NT2/D1 (cell line): ENCODE data around the gene ODC1.

Experiments used
- YY1 ChIP-seq: IDR thresholded peaks from 2 replicates; pipeline ENCODE4 v1.6.1; 2011; ENCODE audit not compliant: insufficient read length, insufficient read depth
- ZNF274 ChIP-seq: IDR thresholded peaks from 2 replicates; pipeline ENCODE4 v1.6.1; 2011; ENCODE audit warnings: mild to moderate bottlenecking, low read depth, low read length

- TF ChIP-seq ZNF274, result no peak
- TF ChIP-seq YY1, result no peak
Observed at GRCh38 chr2:10433264-10433946, 14.7 kb downstream of the ODC1 start.
